ENCODE data around the gene HSD17B1.
"Not testable (repeated sequence)": the region's sequence is repeated elsewhere in the genome, so short reads cannot be mapped to it uniquely, and the experiment has no call there.

Gene HSD17B1

DNA sequence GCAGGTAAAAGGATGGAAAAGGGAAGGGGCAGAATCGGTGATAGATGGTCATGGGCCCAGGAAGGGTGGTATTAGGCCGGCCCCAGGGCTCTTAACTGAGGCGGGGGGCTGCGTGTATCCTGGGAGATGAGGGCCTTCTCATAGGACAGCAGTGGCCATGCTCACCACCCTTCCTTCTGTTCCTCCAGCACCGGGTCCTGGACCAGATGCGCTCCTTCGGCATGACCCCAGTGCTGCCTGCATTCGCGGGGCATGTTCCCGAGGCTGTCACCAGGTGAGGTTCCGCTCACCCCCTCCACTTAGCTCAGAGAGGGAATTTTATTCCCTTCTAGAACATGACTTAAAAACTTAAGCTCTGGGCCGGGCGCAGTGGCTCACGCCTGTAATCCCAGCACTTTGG, 14.2 kb upstream of the HSD17B1 start:
- Histone ChIP-seq H3K4me3 (ENCODE audit: low read length) (no peak overlapping the region), H3K9ac (ENCODE audit: low read length) (no peak overlapping the region)
- no peak for DNase-seq (ENCODE audit: low read depth)

DNA sequence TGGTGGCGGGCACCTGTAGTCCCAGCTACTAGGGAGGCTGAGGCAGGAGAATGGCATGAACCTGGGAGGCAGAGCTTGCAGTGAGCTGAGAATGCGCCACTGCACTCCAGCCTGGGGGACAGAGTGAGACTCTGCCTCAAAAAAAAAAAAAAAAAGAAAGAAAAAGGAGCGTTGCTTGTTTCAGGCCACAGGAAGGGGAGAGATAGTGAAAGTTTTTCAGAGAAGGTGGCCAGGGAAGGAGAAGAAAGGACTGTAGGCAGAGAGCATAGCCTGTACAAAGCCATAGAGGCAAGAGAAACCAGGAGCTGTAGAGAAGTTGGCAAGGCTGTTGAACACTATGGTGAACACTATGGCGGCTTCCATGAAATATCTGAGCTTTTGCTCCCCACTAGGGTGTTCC, 12.2 kb upstream of the HSD17B1 start:
- Histone ChIP-seq H3K4me1 (ENCODE audit: control insufficient read depth, insufficient read depth, low read length) (peaks cover 12% of the 10 kb centered on the region), H3K36me3 (ENCODE audit: control insufficient read depth, insufficient read depth, low read length, severe bottlenecking) (peaks cover 67% of the 10 kb centered on the region)
- not testable (repeated sequence) for H3K9ac ChIP-seq (ENCODE audit: low read length); H3K9me3 ChIP-seq (ENCODE audit: control insufficient read depth, low read length); H3K27me3 ChIP-seq (replicated peaks; ENCODE audit: control insufficient read depth, insufficient read depth, low read length); DNase-seq (ENCODE audit: low read depth); H3K4me3 ChIP-seq (ENCODE audit: low read length)

More for the DNA sequence above, 14.2 kb upstream of the HSD17B1 start:
- H3K9me3 ChIP-seq (ENCODE audit: control insufficient read depth, low read length), result no peaks in the 10 kb centered on the region
- H3K36me3 ChIP-seq (ENCODE audit: control insufficient read depth, insufficient read depth, low read length, severe bottlenecking), result peaks cover 49% of the 10 kb centered on the region
- H3K27me3 ChIP-seq (replicated peaks; ENCODE audit: control insufficient read depth, insufficient read depth, low read length), result no peaks in the 10 kb centered on the region
- peaks cover 18% of the 10 kb centered on the region for H3K4me1 ChIP-seq (ENCODE audit: control insufficient read depth, insufficient read depth, low read length)

DNA sequence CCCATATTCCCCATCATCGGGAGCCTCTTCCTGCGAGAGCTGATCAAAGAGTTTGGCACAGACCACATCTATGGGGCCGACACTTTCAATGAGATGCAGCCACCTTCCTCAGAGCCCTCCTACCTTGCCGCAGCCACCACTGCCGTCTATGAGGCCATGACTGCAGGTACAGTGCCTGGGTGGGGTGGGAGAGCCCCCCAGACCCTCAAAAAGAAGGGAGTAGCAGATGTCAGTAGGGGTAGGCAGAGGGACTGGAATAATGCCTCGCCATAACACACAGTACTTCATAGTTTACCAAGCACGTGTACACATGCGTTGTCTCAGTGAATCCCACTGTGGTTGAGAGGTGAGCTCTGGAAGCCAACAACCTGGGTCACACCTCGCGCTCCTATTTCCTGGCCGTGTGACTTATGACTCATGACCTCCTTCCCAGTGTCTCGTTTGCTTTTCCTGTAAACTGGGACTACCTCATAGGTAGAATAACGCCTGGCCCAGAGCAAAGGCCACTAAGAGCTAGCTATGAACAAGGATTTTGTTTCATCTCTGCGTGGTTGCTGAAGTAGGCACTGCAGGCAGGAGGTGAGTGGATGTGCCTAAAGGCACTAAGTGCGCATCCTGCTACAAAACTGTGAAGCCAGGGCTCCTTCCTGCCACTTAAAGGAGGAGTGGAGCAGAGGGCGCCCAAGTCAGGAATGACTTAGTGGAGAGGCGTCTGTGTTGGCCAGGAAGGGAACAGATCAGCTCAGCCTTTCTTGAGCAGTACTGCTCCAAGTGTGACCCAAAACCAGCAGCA, 11.5 kb upstream of the HSD17B1 start:
- Histone ChIP-seq H3K4me3 (ENCODE audit: low read length) (no peak overlapping the region), H3K4me1 (ENCODE audit: control insufficient read depth, insufficient read depth, low read length) (peaks cover 9% of the 10 kb centered on the region), H3K36me3 (ENCODE audit: control insufficient read depth, insufficient read depth, low read length, severe bottlenecking) (peaks cover 67% of the 10 kb centered on the region), H3K27me3 (replicated peaks; ENCODE audit: control insufficient read depth, insufficient read depth, low read length) (no peaks in the 10 kb centered on the region), H3K9me3 (ENCODE audit: control insufficient read depth, low read length) (no peaks in the 10 kb centered on the region), H3K9ac (ENCODE audit: low read length) (no peak overlapping the region)
- no peak for DNase-seq (ENCODE audit: low read depth)

DNA sequence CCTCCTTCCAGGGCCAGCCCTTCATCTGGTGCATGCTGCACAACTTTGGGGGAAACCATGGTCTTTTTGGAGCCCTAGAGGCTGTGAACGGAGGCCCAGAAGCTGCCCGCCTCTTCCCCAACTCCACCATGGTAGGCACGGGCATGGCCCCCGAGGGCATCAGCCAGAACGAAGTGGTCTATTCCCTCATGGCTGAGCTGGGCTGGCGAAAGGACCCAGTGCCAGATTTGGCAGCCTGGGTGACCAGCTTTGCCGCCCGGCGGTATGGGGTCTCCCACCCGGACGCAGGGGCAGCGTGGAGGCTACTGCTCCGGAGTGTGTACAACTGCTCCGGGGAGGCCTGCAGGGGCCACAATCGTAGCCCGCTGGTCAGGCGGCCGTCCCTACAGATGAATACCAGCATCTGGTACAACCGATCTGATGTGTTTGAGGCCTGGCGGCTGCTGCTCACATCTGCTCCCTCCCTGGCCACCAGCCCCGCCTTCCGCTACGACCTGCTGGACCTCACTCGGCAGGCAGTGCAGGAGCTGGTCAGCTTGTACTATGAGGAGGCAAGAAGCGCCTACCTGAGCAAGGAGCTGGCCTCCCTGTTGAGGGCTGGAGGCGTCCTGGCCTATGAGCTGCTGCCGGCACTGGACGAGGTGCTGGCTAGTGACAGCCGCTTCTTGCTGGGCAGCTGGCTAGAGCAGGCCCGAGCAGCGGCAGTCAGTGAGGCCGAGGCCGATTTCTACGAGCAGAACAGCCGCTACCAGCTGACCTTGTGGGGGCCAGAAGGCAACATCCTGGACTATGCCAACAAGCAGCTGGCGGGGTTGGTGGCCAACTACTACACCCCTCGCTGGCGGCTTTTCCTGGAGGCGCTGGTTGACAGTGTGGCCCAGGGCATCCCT, 9.3 kb upstream of the HSD17B1 start:
- Histone ChIP-seq H3K4me3 (ENCODE audit: low read length) (no peak overlapping the region), H3K9ac (ENCODE audit: low read length) (no peak overlapping the region), H3K36me3 (ENCODE audit: control insufficient read depth, insufficient read depth, low read length, severe bottlenecking) (peaks cover 63% of the 10 kb centered on the region), H3K9me3 (ENCODE audit: control insufficient read depth, low read length) (no peaks in the 10 kb centered on the region), H3K4me1 (ENCODE audit: control insufficient read depth, insufficient read depth, low read length) (no peaks in the 10 kb centered on the region), H3K27me3 (replicated peaks; ENCODE audit: control insufficient read depth, insufficient read depth, low read length) (no peaks in the 10 kb centered on the region)
- no peak for DNase-seq (ENCODE audit: low read depth)

DNA sequence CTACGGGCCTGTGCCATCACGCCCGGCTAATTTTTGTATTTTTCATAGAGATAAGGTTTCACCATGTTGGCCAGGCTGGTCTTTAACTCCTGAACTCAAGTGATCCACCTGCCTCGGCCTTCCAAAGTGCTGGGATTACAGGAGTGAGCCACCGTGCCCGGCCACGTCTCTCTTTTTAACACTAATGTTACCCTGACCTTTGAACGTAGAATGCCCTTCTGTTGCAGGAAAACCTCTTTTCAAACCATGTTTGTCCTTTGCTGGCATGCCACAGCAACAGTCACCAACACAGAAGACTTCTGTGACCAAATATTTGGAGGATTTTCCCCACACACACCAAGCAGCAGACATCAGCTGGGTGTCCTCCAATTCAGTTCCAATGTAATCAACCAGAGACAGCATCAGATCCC, 7.8 kb upstream of the HSD17B1 start:
- Histone ChIP-seq H3K27me3 (replicated peaks; ENCODE audit: control insufficient read depth, insufficient read depth, low read length) (no peaks in the 10 kb centered on the region), H3K36me3 (ENCODE audit: control insufficient read depth, insufficient read depth, low read length, severe bottlenecking) (peaks cover 48% of the 10 kb centered on the region), H3K4me1 (ENCODE audit: control insufficient read depth, insufficient read depth, low read length) (no peaks in the 10 kb centered on the region), H3K4me3 (ENCODE audit: low read length) (no peak overlapping the region), H3K9me3 (ENCODE audit: control insufficient read depth, low read length) (no peaks in the 10 kb centered on the region), H3K9ac (ENCODE audit: low read length) (no peak overlapping the region)
- no peak for DNase-seq (ENCODE audit: low read depth)

- not testable (repeated sequence) for H3K4me3 ChIP-seq (ENCODE audit: low read length); H3K9ac ChIP-seq (ENCODE audit: low read length)
Measured at GRCh38 chr17:42545755-42546505, 6.8 kb upstream of the HSD17B1 start.

GRCh38 chr17:42547001-42547461, 5.7 kb upstream of the HSD17B1 start:
- DNase-seq (ENCODE audit: low read depth), result no peak
- Histone ChIP-seq H3K9me3 (ENCODE audit: control insufficient read depth, low read length) (no peaks in the 10 kb centered on the region), H3K36me3 (ENCODE audit: control insufficient read depth, insufficient read depth, low read length, severe bottlenecking) (peaks cover 32% of the 10 kb centered on the region)

More at GRCh38 chr17:42545755-42546505, 6.8 kb upstream of the HSD17B1 start:
- peaks cover 40% of the 10 kb centered on the region for H3K36me3 ChIP-seq (ENCODE audit: control insufficient read depth, insufficient read depth, low read length, severe bottlenecking)
- not testable (repeated sequence) for DNase-seq (ENCODE audit: low read depth); H3K9me3 ChIP-seq (ENCODE audit: control insufficient read depth, low read length); H3K27me3 ChIP-seq (replicated peaks; ENCODE audit: control insufficient read depth, insufficient read depth, low read length); H3K4me1 ChIP-seq (ENCODE audit: control insufficient read depth, insufficient read depth, low read length)

DNA sequence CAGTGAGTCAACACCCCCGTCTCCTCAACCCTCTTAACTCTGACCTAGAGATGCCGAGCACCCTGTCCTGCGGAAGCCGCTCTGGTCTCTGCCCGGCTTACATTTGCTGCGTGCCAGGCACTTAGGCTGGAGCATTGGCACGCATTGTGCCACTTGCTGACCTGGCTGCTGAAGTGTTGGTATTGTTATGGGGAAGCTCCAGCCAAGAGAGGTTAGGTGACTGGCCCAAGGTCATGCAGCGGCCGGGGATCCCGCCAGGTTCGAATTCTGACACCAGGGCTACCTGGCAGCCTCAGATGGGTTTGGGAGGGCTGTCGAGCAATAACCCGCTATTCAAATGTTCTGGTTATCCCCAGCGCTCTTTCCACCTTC, 5.0 kb upstream of the HSD17B1 start:
- Histone ChIP-seq H3K9me3 (ENCODE audit: control insufficient read depth, low read length) (no peaks in the 10 kb centered on the region), H3K9ac (ENCODE audit: low read length) (no peak overlapping the region), H3K36me3 (ENCODE audit: control insufficient read depth, insufficient read depth, low read length, severe bottlenecking) (peaks cover 25% of the 10 kb centered on the region), H3K4me3 (ENCODE audit: low read length) (no peak overlapping the region), H3K27me3 (replicated peaks; ENCODE audit: control insufficient read depth, insufficient read depth, low read length) (no peaks in the 10 kb centered on the region), H3K4me1 (ENCODE audit: control insufficient read depth, insufficient read depth, low read length) (peaks cover 3% of the 10 kb centered on the region)
- no peak for DNase-seq (ENCODE audit: low read depth)

More at GRCh38 chr17:42547001-42547461, 5.7 kb upstream of the HSD17B1 start:
- Histone ChIP-seq H3K4me1 (ENCODE audit: control insufficient read depth, insufficient read depth, low read length) (no peaks in the 10 kb centered on the region), H3K27me3 (replicated peaks; ENCODE audit: control insufficient read depth, insufficient read depth, low read length) (no peaks in the 10 kb centered on the region), H3K9ac (ENCODE audit: low read length) (no peak overlapping the region), H3K4me3 (ENCODE audit: low read length) (no peak overlapping the region)

- H3K36me3 ChIP-seq (ENCODE audit: control insufficient read depth, insufficient read depth, low read length, severe bottlenecking), result peaks cover 20% of the 10 kb centered on the region
- H3K9ac ChIP-seq (ENCODE audit: low read length), result no peak overlapping the region
- no peaks in the 10 kb centered on the region for H3K27me3 ChIP-seq (replicated peaks; ENCODE audit: control insufficient read depth, insufficient read depth, low read length)
- no peak for DNase-seq (ENCODE audit: low read depth)
- H3K4me1 ChIP-seq (ENCODE audit: control insufficient read depth, insufficient read depth, low read length), result peaks cover 4% of the 10 kb centered on the region
- H3K4me3 ChIP-seq (ENCODE audit: low read length), result no peak overlapping the region
- no peaks in the 10 kb centered on the region for H3K9me3 ChIP-seq (ENCODE audit: control insufficient read depth, low read length)
Measured at GRCh38 chr17:42548070-42548837, 4.5 kb upstream of the HSD17B1 start.

- Histone ChIP-seq H3K9ac (ENCODE audit: low read length) (no peak overlapping the region), H3K36me3 (ENCODE audit: control insufficient read depth, insufficient read depth, low read length, severe bottlenecking) (peaks cover 11% of the 10 kb centered on the region), H3K27me3 (replicated peaks; ENCODE audit: control insufficient read depth, insufficient read depth, low read length) (no peaks in the 10 kb centered on the region), H3K9me3 (ENCODE audit: control insufficient read depth, low read length) (no peaks in the 10 kb centered on the region), H3K4me1 (ENCODE audit: control insufficient read depth, insufficient read depth, low read length) (peaks cover 12% of the 10 kb centered on the region), H3K4me3 (ENCODE audit: low read length) (no peak overlapping the region)
- DNase-seq (ENCODE audit: low read depth), result no peak
Measured at GRCh38 chr17:42548993-42549755, 3.5 kb upstream of the HSD17B1 start.

Measured in adipocyte (in vitro differentiated cells).